T1000 (cell line): ENCODE measurements around the gene CNN1.
"Not testable (repeated sequence)": the region's sequence is repeated elsewhere in the genome, so short reads cannot be mapped to it uniquely, and the experiment has no call there.

Experiments
- DNase-seq: peaks from one replicate; lab custom pipeline; 2025; ENCODE audit warnings: mixed read lengths; lab: John Stamatoyannopoulos, UW

CNN1 gene

GRCh38 chr19:11534948-11535347, 3.7 kb upstream of the CNN1 start:
- no peak for DNase-seq

GRCh38 chr19:11535792-11536595, 2.7 kb upstream of the CNN1 start:
- peak; percentile 80 for DNase-seq

DNA sequence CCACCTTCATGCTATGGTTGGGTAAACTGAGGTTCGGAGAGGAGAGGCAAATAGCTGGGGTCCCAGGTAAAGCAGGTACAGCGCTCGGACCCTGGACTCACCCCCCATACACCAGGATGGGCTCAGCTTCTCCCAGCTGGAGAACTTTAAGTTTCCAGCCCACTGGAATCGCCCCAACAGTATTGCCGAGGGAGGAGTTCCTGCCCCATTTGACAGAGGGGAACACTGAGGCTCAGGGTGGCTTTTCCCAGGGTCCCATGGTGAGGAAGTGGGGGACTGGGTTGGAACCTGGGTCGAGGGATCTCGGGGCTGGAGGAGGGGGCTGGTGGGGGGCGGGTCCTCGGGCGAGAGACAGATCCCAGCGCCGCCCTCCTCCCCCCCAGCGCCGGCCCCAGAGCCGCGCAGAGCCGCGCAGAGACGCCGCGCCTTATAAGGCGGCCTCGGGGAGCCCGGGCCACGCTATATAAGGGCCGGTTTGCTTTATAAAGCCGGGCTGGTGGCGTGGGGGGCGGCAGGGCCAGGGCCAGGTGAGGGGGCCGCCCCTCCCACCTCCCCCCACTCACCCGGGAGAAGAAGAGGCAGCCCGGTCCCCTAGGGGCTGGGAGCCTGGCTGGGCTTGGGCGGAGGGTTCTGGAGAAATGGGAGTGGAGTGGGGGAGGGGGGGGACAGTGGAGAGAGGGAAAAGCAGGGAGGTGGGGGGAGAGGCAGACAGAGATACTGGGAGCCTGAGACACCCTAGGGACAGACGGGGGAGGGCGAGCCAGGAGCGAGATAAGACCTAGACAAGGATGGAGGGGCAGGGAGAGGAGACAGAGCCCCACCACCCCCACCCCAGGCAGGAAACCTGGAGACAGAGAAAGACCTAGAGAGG, 1.1 kb downstream of the CNN1 start:
- no peak for DNase-seq

GRCh38 chr19:11540645-11541044, 2.0 kb downstream of the CNN1 start:
- no peak for DNase-seq

GRCh38 chr19:11541238-11541637, 2.6 kb downstream of the CNN1 start:
- DNase-seq: no peak

GRCh38 chr19:11547929-11548700, 9.5 kb downstream of the CNN1 start:
- DNase-seq: no peak

DNA sequence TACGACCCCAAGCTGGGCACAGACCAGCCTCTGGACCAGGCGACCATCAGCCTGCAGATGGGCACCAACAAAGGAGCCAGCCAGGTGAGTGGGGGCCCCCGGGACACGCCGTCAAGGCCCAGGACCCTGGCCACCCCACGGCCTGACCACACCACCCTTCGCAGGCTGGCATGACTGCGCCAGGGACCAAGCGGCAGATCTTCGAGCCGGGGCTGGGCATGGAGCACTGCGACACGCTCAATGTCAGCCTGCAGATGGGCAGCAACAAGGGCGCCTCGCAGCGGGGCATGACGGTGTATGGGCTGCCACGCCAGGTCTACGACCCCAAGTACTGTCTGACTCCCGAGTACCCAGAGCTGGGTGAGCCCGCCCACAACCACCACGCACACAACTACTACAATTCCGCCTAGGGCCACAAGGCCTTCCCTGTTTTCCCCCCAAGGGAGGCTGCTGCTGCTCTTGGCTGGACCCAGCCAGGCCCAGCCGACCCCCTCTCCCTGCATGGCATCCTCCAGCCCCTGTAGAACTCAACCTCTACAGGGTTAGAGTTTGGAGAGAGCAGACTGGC, 10.8 kb downstream of the CNN1 start:
- no peak for DNase-seq

GRCh38 chr19:11550265-11550664, 11.6 kb downstream of the CNN1 start:
- no peak for DNase-seq

- no peak for DNase-seq
Observed at GRCh38 chr19:11551603-11552235, 13.1 kb downstream of the CNN1 start.

DNA sequence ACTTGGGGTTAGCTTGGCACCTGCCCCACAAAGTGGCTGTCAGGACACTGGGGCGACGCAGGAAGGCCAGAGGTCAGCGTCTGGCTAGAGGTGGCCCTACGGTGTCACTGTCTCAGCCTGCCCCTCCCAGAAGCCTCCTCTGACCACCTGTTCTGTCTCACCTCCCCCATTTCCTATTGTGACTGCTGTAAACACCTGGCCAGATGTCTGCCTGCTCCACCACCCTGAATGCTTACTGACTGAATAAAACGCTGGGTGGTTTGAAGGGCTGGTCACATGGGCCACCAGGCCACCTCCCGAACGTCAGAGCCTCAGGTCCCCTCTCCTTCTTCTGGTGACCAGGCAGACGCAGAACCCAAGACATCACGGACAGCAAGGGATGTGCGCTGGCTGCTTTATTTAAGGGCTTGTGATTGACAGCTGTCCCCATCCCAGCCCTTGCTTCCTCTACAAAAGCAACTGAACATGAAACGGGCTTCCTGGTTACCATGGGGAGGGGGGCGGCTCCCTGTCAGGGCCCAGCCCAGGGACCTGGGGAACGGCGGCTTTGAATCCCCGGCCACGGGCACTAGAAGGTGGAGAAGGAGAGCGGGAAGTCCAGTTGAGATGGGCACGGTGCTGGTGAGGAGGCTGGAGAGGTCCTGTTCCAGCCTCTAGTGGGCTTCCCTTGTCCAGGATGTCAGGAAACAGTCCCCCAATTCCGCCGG, 14.2 kb downstream of the CNN1 start:
- DNase-seq: no peak

GRCh38 chr19:11554160-11554559, 15.5 kb downstream of the CNN1 start:
- DNase-seq: no peak

- no peak for DNase-seq
Observed at GRCh38 chr19:11555246-11555645, 16.6 kb downstream of the CNN1 start.

DNA sequence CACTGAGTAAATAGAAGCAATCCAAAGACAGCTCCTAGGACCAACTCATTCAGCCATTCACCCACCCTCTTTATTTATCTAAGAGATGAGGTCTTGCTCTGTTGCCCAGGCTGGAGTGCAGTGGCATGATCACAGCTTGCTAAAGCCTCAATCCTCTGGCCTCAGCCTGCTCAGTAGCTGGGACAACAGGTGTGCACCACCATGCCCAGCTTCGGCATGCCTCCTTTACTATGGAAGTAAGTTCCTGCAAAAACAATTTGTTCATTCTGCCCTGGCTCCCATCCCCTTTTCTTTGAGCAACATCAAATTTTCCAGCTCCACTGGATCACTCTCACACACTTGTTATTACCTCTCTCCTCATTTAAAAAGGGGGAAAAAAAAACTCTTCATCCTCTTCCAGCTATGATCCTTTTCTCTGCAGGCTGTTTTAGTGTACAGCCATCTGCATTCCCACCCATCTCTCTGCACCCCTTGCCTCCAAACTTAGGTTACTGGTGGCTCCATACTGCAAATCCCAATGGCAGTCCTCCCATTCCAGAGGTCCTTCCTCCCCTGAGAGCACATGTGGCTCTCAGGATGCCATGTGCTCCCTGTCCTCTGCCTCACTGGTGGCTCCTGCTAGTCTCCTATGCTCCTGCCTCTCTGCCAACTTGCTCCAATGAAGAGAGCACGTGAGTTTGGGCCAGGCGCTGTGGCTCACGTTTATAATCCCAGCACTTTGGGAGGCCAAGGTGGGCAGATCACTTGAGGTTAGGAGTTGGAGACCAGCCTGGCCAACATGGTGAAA, 18.2 kb downstream of the CNN1 start:
- no peak for DNase-seq

GRCh38 chr19:11558881-11559828, 20.5 kb downstream of the CNN1 start, which contains the start of gene ELOF1:
Gene ELOF1 (minus strand): TSS chr19:11559230. CDS start chr19:11554347, 4,883 bp downstream.
- DNase-seq: peak; percentile 92

- DNase-seq: peak; percentile 47
Observed at GRCh38 chr19:11560404-11561051, 21.9 kb downstream of the CNN1 start.

- DNase-seq: no peak
Observed at GRCh38 chr19:11563532-11563931, 24.9 kb downstream of the CNN1 start.

GRCh38 chr19:11564082-11564807, 25.6 kb downstream of the CNN1 start:
- not testable (repeated sequence) for DNase-seq

- not testable (repeated sequence) for DNase-seq
Observed at GRCh38 chr19:11565649-11565980, 27.0 kb downstream of the CNN1 start.
